ENCODE data around the gene XCL1. TPM values are rescaled to one million over a fixed set of nuclear protein-coding genes. Genes with fewer than 3 reads are reported as not detected.
"Not testable (repeated sequence)": the region's sequence is repeated elsewhere in the genome, so short reads cannot be mapped to it uniquely, and the experiment has no call there.

The XCL1 gene
- total RNA-seq, 1 donor from 2014 or later: not detected

GRCh38 chr1:168572633-168573032 is 3.8 kb upstream of the XCL1 start:
- H3K9me3 ChIP-seq (ENCODE audit: low read depth): no peaks in the 10 kb centered on the region
- H3K4me1 ChIP-seq: no peaks in the 10 kb centered on the region
- no peak for DNase-seq (ENCODE audit: low spot score)
- no peaks in the 10 kb centered on the region for H3K79me2 ChIP-seq (ENCODE audit: low read depth)
- H3K4me1 Mint-ChIP-seq: no peaks in the 10 kb centered on the region
- H3K27ac Mint-ChIP-seq: no peak overlapping the region
- no peaks in the 10 kb centered on the region for H3K27me3 ChIP-seq
- no peak overlapping the region for H3K27ac ChIP-seq
- no peaks in the 10 kb centered on the region for H3K36me3 Mint-ChIP-seq
- H3K4me3 ChIP-seq: no peak overlapping the region
- H3K36me3 ChIP-seq: no peaks in the 10 kb centered on the region
- H4K20me1 ChIP-seq (ENCODE audit: low read depth): no peaks in the 10 kb centered on the region
- H3K4me3 Mint-ChIP-seq: no peak overlapping the region
- H3K9me3 Mint-ChIP-seq: no peaks in the 10 kb centered on the region
- no peaks in the 10 kb centered on the region for H3F3A ChIP-seq (ENCODE audit: low read depth)
- TF ChIP-seq EZH2 (IDR thresholded peaks at IDR 0.05) (no peak), CTCF (IDR thresholded peaks at IDR 0.05) (no peak), EZH2phosphoT487 (IDR thresholded peaks at IDR 0.05) (no peak)
- H3K4me2 ChIP-seq: no peak overlapping the region
- H3K27me3 Mint-ChIP-seq (ENCODE audit: insufficient read depth, low read depth): no peaks in the 10 kb centered on the region
- H2AFZ ChIP-seq (replicated peaks): no peak overlapping the region
- H3K9ac ChIP-seq: no peak overlapping the region

GRCh38 chr1:168574234-168574633 is 2.2 kb upstream of the XCL1 start:
- not testable (repeated sequence) for H3K4me3 ChIP-seq

GRCh38 chr1:168578531-168579185 is 2.3 kb downstream of the XCL1 start:
- not testable (repeated sequence) for H3K4me3 ChIP-seq; DNase-seq (ENCODE audit: low spot score); H3K4me2 ChIP-seq; H3K27ac ChIP-seq; H3K4me1 Mint-ChIP-seq; H3F3A ChIP-seq (ENCODE audit: low read depth); H3K36me3 Mint-ChIP-seq; H3K9me3 Mint-ChIP-seq; H3K79me2 ChIP-seq (ENCODE audit: low read depth); H3K36me3 ChIP-seq; H3K27me3 ChIP-seq; H3K27me3 Mint-ChIP-seq (ENCODE audit: insufficient read depth, low read depth); H4K20me1 ChIP-seq (ENCODE audit: low read depth); H2AFZ ChIP-seq (replicated peaks); H3K9me3 ChIP-seq (ENCODE audit: low read depth); H3K9ac ChIP-seq; H3K27ac Mint-ChIP-seq; H3K4me3 Mint-ChIP-seq; H3K4me1 ChIP-seq

More at GRCh38 chr1:168574234-168574633, 2.2 kb upstream of the XCL1 start:
- not testable (repeated sequence) for H3K4me2 ChIP-seq; H3K4me3 Mint-ChIP-seq; H3K9ac ChIP-seq; H3F3A ChIP-seq (ENCODE audit: low read depth); H3K9me3 Mint-ChIP-seq; H3K27ac Mint-ChIP-seq; H3K36me3 Mint-ChIP-seq; H3K9me3 ChIP-seq (ENCODE audit: low read depth); H3K79me2 ChIP-seq (ENCODE audit: low read depth); H3K27me3 ChIP-seq; H2AFZ ChIP-seq (replicated peaks); H3K4me1 ChIP-seq; H3K36me3 ChIP-seq; H3K27ac ChIP-seq; H3K27me3 Mint-ChIP-seq (ENCODE audit: insufficient read depth, low read depth); DNase-seq (ENCODE audit: low spot score); H3K4me1 Mint-ChIP-seq; H4K20me1 ChIP-seq (ENCODE audit: low read depth)
- peak; percentile 52 for TF ChIP-seq CTCF (IDR thresholded peaks at IDR 0.05)

GRCh38 chr1:168580290-168580689 is 3.9 kb downstream of the XCL1 start:
- not testable (repeated sequence) for H3K4me1 Mint-ChIP-seq; H3F3A ChIP-seq (ENCODE audit: low read depth); H3K27ac ChIP-seq; H2AFZ ChIP-seq (replicated peaks); H3K9me3 ChIP-seq (ENCODE audit: low read depth); H3K4me2 ChIP-seq; H3K36me3 Mint-ChIP-seq; H3K9ac ChIP-seq; H3K79me2 ChIP-seq (ENCODE audit: low read depth); H3K4me3 Mint-ChIP-seq; H3K27ac Mint-ChIP-seq; H4K20me1 ChIP-seq (ENCODE audit: low read depth); H3K27me3 ChIP-seq; H3K9me3 Mint-ChIP-seq; H3K27me3 Mint-ChIP-seq (ENCODE audit: insufficient read depth, low read depth); DNase-seq (ENCODE audit: low spot score); H3K4me3 ChIP-seq; H3K36me3 ChIP-seq; H3K4me1 ChIP-seq

GRCh38 chr1:168580991-168581390 is 4.6 kb downstream of the XCL1 start:
- H3K36me3 ChIP-seq; H3K27me3 ChIP-seq; H3K4me3 ChIP-seq; H3K36me3 Mint-ChIP-seq; H2AFZ ChIP-seq (replicated peaks); H3K9me3 ChIP-seq (ENCODE audit: low read depth); H3K9me3 Mint-ChIP-seq; H3K4me1 Mint-ChIP-seq; DNase-seq (ENCODE audit: low spot score); H4K20me1 ChIP-seq (ENCODE audit: low read depth); H3K27me3 Mint-ChIP-seq (ENCODE audit: insufficient read depth, low read depth); H3K79me2 ChIP-seq (ENCODE audit: low read depth); H3F3A ChIP-seq (ENCODE audit: low read depth); H3K27ac ChIP-seq; H3K4me3 Mint-ChIP-seq; H3K4me1 ChIP-seq; H3K4me2 ChIP-seq; H3K27ac Mint-ChIP-seq; H3K9ac ChIP-seq: not testable (repeated sequence)

All from neural progenitor cell (in vitro differentiated cells).